Activated naive CD4-positive, alpha-beta T cell treated with anti-CD3 and anti-CD28 coated beads, Interleukin-2, amount 50 U/mL, for 72 hours (primary cell): ENCODE results near the gene ADGRB2. TPM values are rescaled to one million over a fixed set of nuclear protein-coding genes. Genes with fewer than 3 reads are reported as not detected.
"Not testable (repeated sequence)": the region's sequence is repeated elsewhere in the genome, so short reads cannot be mapped to it uniquely, and the experiment has no call there.

Source experiments
- ATAC-seq, 2 donors: fragments of 150-1000 bp; cut with Tn5 transposase; 2 replicates each; pipeline ENCODE4 v1.10.0; 2021; ENCODE audit warnings: mild to moderate bottlenecking in 2 of 2, moderate library complexity in 2 of 2
- DNase-seq, 2 donors: peaks; one replicate each; pipeline ENCODE4 v3.0.0; 2021 to 2022; ENCODE audit warnings: low spot score in 2 of 2
- H3K27ac Mint-ChIP-seq, 2 donors: one replicate each; pipeline ENCODE4 v1.8.0; 2022; ENCODE audit warnings: mild to moderate bottlenecking in 2 of 2, mixed read lengths in 2 of 2
- H3K36me3 Mint-ChIP-seq, 2 donors: one replicate each; pipeline ENCODE4 v1.8.0; 2022; ENCODE audit warnings: mixed read lengths in 2 of 2
- H3K9me3 Mint-ChIP-seq, 2 donors: one replicate each; pipeline ENCODE4 v1.8.0; 2022; ENCODE audit warnings: mixed read lengths in 2 of 2
- total RNA-seq, 2 donors: library from RNA; stranded (reverse); gene quantifications; one replicate each; pipeline ENCODE4 v1.2.3, GENCODE V29; 2022

Gene ADGRB2
- total RNA-seq, 2 donors from 2014 or later = 0.49 to 1.1 TPM

- Mint-ChIP-seq H3K36me3 (no peaks in the 10 kb centered on the region), H3K27ac (peak overlapping the region in 1 of 2 donors; percentile 46), H3K9me3 (no peaks in the 10 kb centered on the region)
- DNase-seq = peak in 1 of 2 donors; percentile 28
- ATAC-seq = peak; percentile 33 to 63
Observed at GRCh38 chr1:31714442-31715086, 49.6 kb downstream of the ADGRB2 start.

- DNase-seq (no peak), ATAC-seq (no peak)
- no peak overlapping the region for H3K27ac Mint-ChIP-seq
- H3K36me3 Mint-ChIP-seq = no peaks in the 10 kb centered on the region
- H3K9me3 Mint-ChIP-seq = no peaks in the 10 kb centered on the region
Observed at GRCh38 chr1:31712630-31713029, 51.5 kb downstream of the ADGRB2 start.

GRCh38 chr1:31712068-31712467, 52.1 kb downstream of the ADGRB2 start:
- DNase-seq (no peak), ATAC-seq (no peak)
- no peak overlapping the region for H3K27ac Mint-ChIP-seq
- no peaks in the 10 kb centered on the region for H3K36me3 Mint-ChIP-seq
- no peaks in the 10 kb centered on the region for H3K9me3 Mint-ChIP-seq

DNA sequence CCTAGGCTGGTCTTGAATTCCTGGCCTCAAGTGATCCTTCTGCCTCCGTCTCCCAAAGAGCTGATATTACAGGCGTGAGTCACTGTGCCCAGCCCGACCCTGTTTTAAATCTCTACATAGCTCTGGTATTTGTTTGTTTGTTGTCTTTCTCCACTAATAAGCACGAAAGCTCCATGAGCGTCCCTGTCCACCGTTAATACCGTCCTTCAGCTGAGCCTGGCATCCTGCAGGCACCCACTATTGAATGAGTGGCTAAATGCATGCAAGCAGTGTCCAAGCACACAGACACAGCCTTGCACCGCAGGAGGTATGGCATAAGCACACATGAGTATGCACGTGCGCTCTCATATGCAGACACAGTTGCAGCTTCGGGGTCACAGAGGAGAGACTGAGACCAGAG, 55.8 kb downstream of the ADGRB2 start:
- ATAC-seq (no peak), DNase-seq (no peak)
- Mint-ChIP-seq H3K27ac (no peak overlapping the region), H3K9me3 (no peaks in the 10 kb centered on the region), H3K36me3 (no peaks in the 10 kb centered on the region)

GRCh38 chr1:31707711-31708110, 56.4 kb downstream of the ADGRB2 start:
- DNase-seq = no peak
- peak in 1 of 2 donors; percentile 39 for ATAC-seq
- no peak overlapping the region for H3K27ac Mint-ChIP-seq
- H3K36me3 Mint-ChIP-seq = no peaks in the 10 kb centered on the region
- H3K9me3 Mint-ChIP-seq = no peaks in the 10 kb centered on the region

DNA sequence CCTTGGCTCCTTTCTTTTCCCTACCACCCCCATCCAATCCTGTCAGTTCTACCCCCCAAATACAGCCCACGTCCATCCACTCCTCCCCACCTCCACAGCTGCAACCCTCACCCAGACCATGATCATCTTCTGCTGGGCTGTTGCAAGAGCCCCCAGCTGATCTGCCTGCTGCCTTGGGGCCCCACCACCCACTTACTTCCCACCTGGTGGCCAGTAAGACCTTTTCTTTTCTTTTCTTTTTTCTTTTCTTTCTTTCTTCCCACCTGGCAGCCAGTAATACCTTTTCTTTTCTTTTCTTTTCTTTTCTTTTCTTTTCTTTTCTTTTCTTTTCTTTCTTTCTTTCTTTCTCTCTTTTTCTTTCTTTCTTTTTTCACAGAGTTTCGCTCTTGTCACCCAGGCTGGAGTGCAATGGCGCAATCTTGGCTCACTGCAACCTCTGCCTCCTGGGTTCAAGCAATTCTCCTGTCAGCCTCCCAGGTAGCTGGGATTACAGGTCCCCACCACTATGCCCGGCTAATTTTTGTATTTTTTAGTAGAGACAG, 57.0 kb downstream of the ADGRB2 start:
- not testable (repeated sequence) for ATAC-seq, H3K27ac Mint-ChIP-seq, DNase-seq, H3K36me3 Mint-ChIP-seq, H3K9me3 Mint-ChIP-seq

- ATAC-seq (no peak), DNase-seq (no peak)
- H3K36me3 Mint-ChIP-seq = no peaks in the 10 kb centered on the region
- H3K9me3 Mint-ChIP-seq = no peaks in the 10 kb centered on the region
- H3K27ac Mint-ChIP-seq = no peak overlapping the region
Observed at GRCh38 chr1:31706384-31707058, 57.6 kb downstream of the ADGRB2 start.

DNA sequence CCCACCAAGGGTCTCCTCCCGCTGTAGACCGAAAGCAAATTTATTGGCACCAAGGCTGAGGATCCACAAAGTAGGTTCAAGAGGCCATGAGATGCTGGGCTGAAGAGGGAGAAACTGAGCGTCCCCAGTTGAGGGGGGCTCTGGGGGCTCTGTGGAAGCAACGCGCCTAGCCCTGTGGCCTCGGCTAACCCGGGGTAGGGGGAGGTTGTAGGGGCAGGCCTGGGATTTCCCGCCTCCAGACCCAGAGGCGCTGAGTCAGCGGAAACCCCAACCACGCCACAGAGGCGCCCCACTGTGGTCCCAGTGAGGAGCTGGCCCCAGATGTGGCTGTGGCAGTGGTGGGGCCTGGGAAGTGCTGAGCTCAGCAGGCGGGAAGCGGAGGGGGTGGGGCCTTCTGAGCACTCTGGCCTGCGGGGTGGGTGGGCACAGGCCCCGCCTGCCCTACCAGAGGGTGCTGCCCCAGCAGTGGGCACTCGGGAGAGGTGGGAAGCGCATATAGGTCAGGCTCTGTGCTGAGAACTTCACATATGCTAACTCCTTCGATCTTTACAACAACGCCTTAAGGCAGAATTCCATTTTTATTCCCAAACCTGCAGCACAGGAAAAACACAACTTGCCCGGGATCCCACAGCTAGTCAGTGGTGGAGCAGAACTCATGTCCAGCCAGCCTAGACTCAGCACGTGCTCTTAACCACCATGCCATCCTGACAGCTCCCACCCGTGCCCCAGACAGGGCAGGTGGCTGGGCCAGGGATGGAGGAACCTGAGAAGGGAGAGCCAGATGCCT, 58.9 kb downstream of the ADGRB2 start:
- no peaks in the 10 kb centered on the region for H3K9me3 Mint-ChIP-seq
- ATAC-seq = peak; percentile 84 to 86

GRCh38 chr1:31704271-31705079, 59.7 kb downstream of the ADGRB2 start:
- Mint-ChIP-seq H3K9me3 (no peaks in the 10 kb centered on the region), H3K27ac (no peak overlapping the region), H3K36me3 (no peaks in the 10 kb centered on the region)
- peak; percentile 6 to 27 for ATAC-seq
- DNase-seq = no peak

More for the DNA sequence above, 58.9 kb downstream of the ADGRB2 start:
- H3K27ac Mint-ChIP-seq = no peak overlapping the region
- no peaks in the 10 kb centered on the region for H3K36me3 Mint-ChIP-seq
- peak; percentile 70 to 79 for DNase-seq

GRCh38 chr1:31703431-31704270, 60.5 kb downstream of the ADGRB2 start, which contains the start of gene COL16A1:
Gene COL16A1 (minus strand): TSS chr1:31704017. CDS start chr1:31702193, 1,824 bp downstream.
- Mint-ChIP-seq H3K9me3 (no peaks in the 10 kb centered on the region), H3K27ac (no peak within 1 kb of the TSS), H3K36me3 (no peaks in the 10 kb centered on the region)
- ATAC-seq (no peak), DNase-seq (no peak)

GRCh38 chr1:31702836-31703404, 61.2 kb downstream of the ADGRB2 start:
- Mint-ChIP-seq H3K27ac (no peak overlapping the region), H3K9me3 (no peaks in the 10 kb centered on the region), H3K36me3 (no peaks in the 10 kb centered on the region)
- no peak for DNase-seq
- ATAC-seq = no peak

GRCh38 chr1:31701091-31701736, 62.9 kb downstream of the ADGRB2 start:
- Mint-ChIP-seq H3K27ac (no peak overlapping the region), H3K9me3 (no peaks in the 10 kb centered on the region), H3K36me3 (no peaks in the 10 kb centered on the region)
- DNase-seq (peak in 1 of 2 donors; percentile 22), ATAC-seq (no peak)

- Mint-ChIP-seq H3K27ac (no peak overlapping the region), H3K36me3 (no peaks in the 10 kb centered on the region), H3K9me3 (no peaks in the 10 kb centered on the region)
- DNase-seq (no peak), ATAC-seq (no peak)
Observed at GRCh38 chr1:31700468-31701090, 63.6 kb downstream of the ADGRB2 start.

GRCh38 chr1:31699341-31699891, 64.7 kb downstream of the ADGRB2 start:
- no peaks in the 10 kb centered on the region for H3K36me3 Mint-ChIP-seq
- no peaks in the 10 kb centered on the region for H3K9me3 Mint-ChIP-seq
- DNase-seq (no peak), ATAC-seq (no peak)
- H3K27ac Mint-ChIP-seq = no peak overlapping the region
